Left ventricle myocardium inferior (tissue), 1 donor: ENCODE data around the gene CETN1. TPM values are rescaled to one million over a fixed set of nuclear protein-coding genes. Genes with fewer than 3 reads are reported as not detected.

ENCODE experiments used
- DNase-seq: peaks from one replicate; pipeline ENCODE4 v3.0.0-alpha.2; 2020
- H3K27ac ChIP-seq: fragments of 200-600 bp; replicated peaks from 2 replicates; pipeline ENCODE4 v1.8.0; 2021
- H3K27me3 ChIP-seq: fragments of 200-600 bp; 2 replicates; pipeline ENCODE4 v1.8.0; 2021; ENCODE audit warnings: low read depth
- H3K36me3 ChIP-seq: fragments of 200-600 bp; 2 replicates; pipeline ENCODE4 v1.8.0; 2021
- H3K4me1 ChIP-seq: fragments of 200-600 bp; 2 replicates; pipeline ENCODE4 v1.8.0; 2021
- H3K4me3 ChIP-seq: fragments of 200-600 bp; 2 replicates; pipeline ENCODE4 v1.8.0; 2021; ENCODE audit warnings: mild to moderate bottlenecking, moderate library complexity
- H3K9me3 ChIP-seq: fragments of 200-600 bp; replicated peaks from 2 replicates; pipeline ENCODE4 v1.8.0; 2021
- intact Hi-C: fragments of 100-400 bp; cut with micrococcal nuclease; formaldehyde crosslinking; loops from one replicate; pipeline ENCODE4 v1.11.0; 2022
- long read RNA-seq: library from polyadenylated mRNA; unstranded; transcript quantifications from one replicate; pipeline ENCODE4 v2.0.0, GENCODE V29; 2021
- total RNA-seq: library from RNA; stranded (reverse); fragmentation: NEBNext Ultra II Directional; extraction: Animal tissue kit (Norgen Biotek cat#: 25700); gene quantifications from one replicate; pipeline ENCODE4 v1.2.1, GENCODE V29; 2021
- TF ChIP-seq, protein P1 (sequence below): fragments of 200-600 bp; IDR thresholded peaks from 2 replicates; pipeline ENCODE4 v1.8.0; 2021; ENCODE audit warnings: antibody characterized with exemption, mild to moderate bottlenecking, borderline replicate concordance
- donor health status: DM: no; HTN: yes; CAD: no; lungs with severe emphysema.

Gene CETN1
- total RNA-seq, result not detected
- long read RNA-seq, result 0 reads

DNA sequence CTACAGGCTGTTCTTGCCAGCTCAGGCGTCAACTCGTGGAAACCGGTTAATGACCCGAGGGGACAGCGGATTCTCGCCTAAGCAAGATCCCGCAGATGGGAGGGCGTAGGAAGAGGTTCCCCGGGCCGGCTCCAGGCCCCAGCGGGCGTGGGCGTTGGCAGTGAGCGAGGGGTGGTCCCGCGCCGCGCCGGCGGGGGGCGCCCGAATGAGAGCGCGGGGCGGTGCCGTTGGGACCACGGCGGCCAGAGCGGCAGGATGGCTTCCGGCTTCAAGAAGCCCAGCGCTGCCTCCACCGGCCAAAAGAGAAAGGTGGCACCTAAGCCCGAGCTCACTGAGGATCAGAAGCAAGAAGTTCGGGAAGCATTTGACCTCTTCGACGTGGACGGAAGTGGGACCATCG lies at the start of gene CETN1:
CETN1 (plus strand) TSS at position 227 of the 400 bp plus-strand sequence; CDS start at position 256, 29 bp downstream.
- Histone ChIP-seq H3K27ac (no peak within 1 kb of the TSS), H3K9me3 (peaks cover 16% of the 10 kb centered on the region), H3K27me3 (peaks cover 21% of the 10 kb centered on the region), H3K4me3 (no peak within 1 kb of the TSS), H3K4me1 (no peaks in the 10 kb centered on the region), H3K36me3 (no peaks in the 10 kb centered on the region)
- intact Hi-C loops, result no loop called here
- TF ChIP-seq, protein P1, sequence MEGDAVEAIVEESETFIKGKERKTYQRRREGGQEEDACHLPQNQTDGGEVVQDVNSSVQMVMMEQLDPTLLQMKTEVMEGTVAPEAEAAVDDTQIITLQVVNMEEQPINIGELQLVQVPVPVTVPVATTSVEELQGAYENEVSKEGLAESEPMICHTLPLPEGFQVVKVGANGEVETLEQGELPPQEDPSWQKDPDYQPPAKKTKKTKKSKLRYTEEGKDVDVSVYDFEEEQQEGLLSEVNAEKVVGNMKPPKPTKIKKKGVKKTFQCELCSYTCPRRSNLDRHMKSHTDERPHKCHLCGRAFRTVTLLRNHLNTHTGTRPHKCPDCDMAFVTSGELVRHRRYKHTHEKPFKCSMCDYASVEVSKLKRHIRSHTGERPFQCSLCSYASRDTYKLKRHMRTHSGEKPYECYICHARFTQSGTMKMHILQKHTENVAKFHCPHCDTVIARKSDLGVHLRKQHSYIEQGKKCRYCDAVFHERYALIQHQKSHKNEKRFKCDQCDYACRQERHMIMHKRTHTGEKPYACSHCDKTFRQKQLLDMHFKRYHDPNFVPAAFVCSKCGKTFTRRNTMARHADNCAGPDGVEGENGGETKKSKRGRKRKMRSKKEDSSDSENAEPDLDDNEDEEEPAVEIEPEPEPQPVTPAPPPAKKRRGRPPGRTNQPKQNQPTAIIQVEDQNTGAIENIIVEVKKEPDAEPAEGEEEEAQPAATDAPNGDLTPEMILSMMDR, result no peak
- DNase-seq, result no peak

DNA sequence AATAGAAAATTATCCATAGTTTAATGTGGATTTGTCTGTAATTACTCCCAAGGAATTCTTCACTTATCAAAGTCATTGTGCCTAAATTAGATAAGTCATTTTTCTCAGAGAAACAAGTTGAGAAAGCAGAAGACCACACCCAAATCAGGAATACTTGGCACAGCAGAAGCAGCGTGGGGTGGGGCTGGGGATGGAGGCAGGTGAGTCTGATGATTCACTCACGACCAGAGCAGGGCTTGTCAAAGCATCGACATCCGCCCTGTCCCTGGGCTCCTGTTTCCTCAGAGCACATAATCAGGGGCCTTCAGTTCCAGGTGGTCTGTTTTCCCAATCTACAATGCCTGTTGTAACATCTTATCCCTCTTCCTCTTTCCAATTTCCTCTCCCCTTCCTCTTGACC lies 48.2 kb upstream of the CETN1 start:
- Histone ChIP-seq H3K27ac (no peak overlapping the region), H3K36me3 (no peaks in the 10 kb centered on the region), H3K4me3 (no peak overlapping the region), H3K4me1 (no peaks in the 10 kb centered on the region), H3K9me3 (no peaks in the 10 kb centered on the region), H3K27me3 (peaks cover 25% of the 10 kb centered on the region)
- no peak for DNase-seq
- TF ChIP-seq, protein P1, result no peak
- intact Hi-C loops, result no loop called here

DNA sequence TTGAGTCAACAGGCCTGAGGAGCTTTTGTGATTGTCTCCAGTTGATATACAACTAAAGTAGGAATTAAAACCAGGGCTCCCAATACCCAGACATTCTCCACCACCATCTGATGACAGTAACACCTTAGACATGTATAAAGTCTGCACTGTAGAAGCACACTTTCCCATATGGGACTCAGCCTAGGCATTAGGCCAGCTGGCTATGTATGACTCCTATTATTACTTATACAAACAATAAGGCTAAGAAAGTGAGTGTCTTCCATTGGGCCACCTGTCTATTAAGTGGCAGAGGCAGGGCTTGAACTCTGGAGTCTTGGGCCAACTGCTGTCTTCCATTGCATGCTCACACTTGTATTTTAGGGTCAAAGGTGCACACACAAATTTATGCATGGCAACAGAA lies 47.5 kb upstream of the CETN1 start:
- peaks cover 21% of the 10 kb centered on the region for H3K27me3 ChIP-seq
- intact Hi-C loops, result no loop called here
- TF ChIP-seq, protein P1, result no peak
- H3K36me3 ChIP-seq, result no peaks in the 10 kb centered on the region
- no peak overlapping the region for H3K4me3 ChIP-seq
- no peaks in the 10 kb centered on the region for H3K9me3 ChIP-seq
- no peak for DNase-seq
- no peaks in the 10 kb centered on the region for H3K4me1 ChIP-seq
- H3K27ac ChIP-seq, result no peak overlapping the region

DNA sequence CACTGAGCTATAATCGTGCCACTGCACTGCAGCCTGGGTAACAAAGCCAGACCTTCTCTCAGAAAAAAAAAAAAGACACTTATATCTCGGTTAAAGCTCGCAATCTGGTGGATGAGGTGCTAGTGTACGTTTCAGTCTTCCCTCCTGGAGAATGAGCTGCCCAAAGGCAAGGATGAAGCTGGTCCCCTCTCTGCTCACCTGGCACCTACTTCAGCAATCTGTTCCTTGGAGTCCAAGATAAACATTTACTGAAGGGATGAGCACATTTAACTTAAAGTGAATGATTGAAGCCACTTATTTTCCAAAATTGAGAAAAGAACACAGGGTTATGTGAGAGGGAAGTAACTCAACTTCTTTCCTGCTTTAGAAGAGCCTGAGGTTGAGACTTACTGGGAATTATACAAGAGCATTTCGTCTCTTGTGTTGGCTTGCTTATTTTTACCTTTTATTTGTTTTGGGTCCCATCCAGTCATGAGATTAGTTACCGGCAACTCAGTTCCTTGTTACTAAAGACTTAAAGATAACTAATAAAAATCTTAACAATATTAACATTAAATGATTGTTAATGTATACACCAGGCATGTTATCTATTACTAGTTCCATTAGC lies 46.1 kb upstream of the CETN1 start:
- no peaks in the 10 kb centered on the region for H3K36me3 ChIP-seq
- H3K4me3 ChIP-seq, result no peak overlapping the region
- H3K27ac ChIP-seq, result no peak overlapping the region
- DNase-seq, result no peak
- peaks cover 8% of the 10 kb centered on the region for H3K27me3 ChIP-seq
- TF ChIP-seq, protein P1, result no peak
- no peaks in the 10 kb centered on the region for H3K9me3 ChIP-seq
- no peaks in the 10 kb centered on the region for H3K4me1 ChIP-seq
- intact Hi-C loops, result no loop called here

DNA sequence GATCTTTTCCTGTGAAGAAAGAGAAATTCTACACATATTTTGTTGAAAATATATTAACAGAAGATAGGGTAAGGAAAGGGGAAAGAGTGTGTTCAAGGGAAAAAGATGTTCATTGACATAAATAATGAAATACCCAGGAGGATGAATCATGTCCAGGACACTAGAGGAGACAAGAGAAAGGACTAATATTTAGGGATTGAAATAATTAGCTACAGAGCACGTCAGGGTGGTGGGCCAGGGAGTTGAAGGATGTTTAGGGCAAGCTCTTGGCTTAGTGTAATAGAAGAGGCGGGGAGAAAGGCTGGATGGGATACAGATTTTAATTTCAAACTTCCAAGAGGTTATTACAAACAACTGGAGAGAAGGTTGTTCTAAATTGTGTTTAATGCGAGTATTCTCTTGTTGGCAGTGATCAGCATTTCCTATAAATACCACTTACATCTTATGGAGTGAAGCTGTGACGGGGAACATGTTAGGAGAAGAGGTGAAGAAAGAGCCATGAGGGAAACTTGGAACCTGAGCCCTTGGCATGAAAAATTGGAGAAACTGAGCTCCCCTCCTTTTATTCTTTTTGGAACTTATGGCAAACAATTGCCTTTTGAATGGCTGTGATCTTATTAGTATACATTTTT lies 36.6 kb upstream of the CETN1 start:
- no peaks in the 10 kb centered on the region for H3K27me3 ChIP-seq
- H3K4me3 ChIP-seq, result no peak overlapping the region
- TF ChIP-seq, protein P1, result no peak
- H3K9me3 ChIP-seq, result no peaks in the 10 kb centered on the region
- H3K27ac ChIP-seq, result no peak overlapping the region
- intact Hi-C loops, result no loop called here
- DNase-seq, result no peak
- no peaks in the 10 kb centered on the region for H3K4me1 ChIP-seq
- no peaks in the 10 kb centered on the region for H3K36me3 ChIP-seq
